Cardiac muscle cell (in vitro differentiated cells and primary cell): Measurements from ENCODE around the gene BAZ2B. TPM values are rescaled to one million over a fixed set of nuclear protein-coding genes. Genes with fewer than 3 reads are reported as not detected.
"Not testable (repeated sequence)": the region's sequence is repeated elsewhere in the genome, so short reads cannot be mapped to it uniquely, and the experiment has no call there.

Source experiments
- DNase-seq, 2 donors: peaks; one replicate each; pipeline versions ENCODE4 v3.0.0 to v3.0.0-alpha.2; 2010 to 2017; ENCODE audit warnings: low read depth in 1 of 2, low spot score in 1 of 2
- H3K27ac ChIP-seq: fragments of 200-600 bp; sonication (generic); 2 replicates; pipeline ENCODE4 v1.5.1; 2016
- H3K27me3 ChIP-seq: fragments of 200-600 bp; sonication (generic); 2 replicates; pipeline ENCODE4 v1.6.0; 2016; ENCODE audit warnings: control low read depth
- H3K36me3 ChIP-seq: fragments of 200-600 bp; sonication (generic); 2 replicates; pipeline ENCODE4 v1.5.1; 2016; ENCODE audit warnings: control low read depth
- H3K4me1 ChIP-seq: fragments of 200-600 bp; sonication (generic); 2 replicates; pipeline ENCODE4 v1.8.1; 2017; ENCODE audit warnings: low read depth, mild to moderate bottlenecking, mixed run types
- H3K4me3 ChIP-seq: fragments of 200-600 bp; sonication (generic); 2 replicates; pipeline ENCODE4 v1.5.1; 2016; ENCODE audit warnings: mild to moderate bottlenecking
- H3K9me3 ChIP-seq: fragments of 200-600 bp; sonication (generic); 2 replicates; pipeline ENCODE4 v1.5.1; 2017; ENCODE audit warnings: low read depth, mild to moderate bottlenecking, control low read depth
- polyA plus RNA-seq: library from polyadenylated mRNA; unstranded; fragments of >200 nt; fragmentation: Nextera tagmentation; extraction: Ambion mirVana; gene quantifications from 2 replicates; pipeline ENCODE4 v1.2.1, GENCODE V29; 2016
- total RNA-seq: library from RNA; depleted of rRNA; stranded (reverse); fragments of >200 nt; gene quantifications from 2 replicates; pipeline ENCODE4 v1.2.3, GENCODE V29; 2016
- TF ChIP-seq, protein P1 (sequence below): IDR thresholded peaks from 2 replicates; pipeline ENCODE4 v1.5.1; 2012; ENCODE audit warnings: low read depth, mild to moderate bottlenecking, low read length

Gene BAZ2B
- total and polyA plus RNA-seq, 2 experiments from 2014 or later, result 62.1 to 103 TPM

DNA sequence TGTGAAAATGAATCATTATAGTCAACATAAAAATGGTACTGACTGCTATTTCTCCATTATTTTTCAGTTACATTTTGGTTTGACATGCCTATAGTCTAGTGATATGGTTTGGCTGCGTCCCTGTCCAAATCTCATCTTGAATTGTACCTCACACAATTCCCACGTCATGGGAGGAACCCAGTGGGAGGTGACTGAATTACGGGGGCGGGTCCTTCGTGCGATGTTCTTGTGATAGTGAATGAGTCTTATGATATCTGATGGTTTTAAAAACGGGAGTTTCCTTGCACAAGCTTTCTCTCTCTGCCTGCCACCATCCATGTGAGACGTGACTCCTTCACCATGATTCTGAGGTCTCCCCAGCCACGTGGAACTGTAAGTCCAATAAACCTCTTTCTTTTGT is 70.3 kb downstream of the BAZ2B start:
- DNase-seq, result no peak
- Histone ChIP-seq H3K4me3 (no peak overlapping the region), H3K27ac (no peak overlapping the region), H3K9me3 (no peaks in the 10 kb centered on the region), H3K4me1 (no peaks in the 10 kb centered on the region), H3K36me3 (no peaks in the 10 kb centered on the region), H3K27me3 (no peaks in the 10 kb centered on the region)
- TF ChIP-seq, protein P1, sequence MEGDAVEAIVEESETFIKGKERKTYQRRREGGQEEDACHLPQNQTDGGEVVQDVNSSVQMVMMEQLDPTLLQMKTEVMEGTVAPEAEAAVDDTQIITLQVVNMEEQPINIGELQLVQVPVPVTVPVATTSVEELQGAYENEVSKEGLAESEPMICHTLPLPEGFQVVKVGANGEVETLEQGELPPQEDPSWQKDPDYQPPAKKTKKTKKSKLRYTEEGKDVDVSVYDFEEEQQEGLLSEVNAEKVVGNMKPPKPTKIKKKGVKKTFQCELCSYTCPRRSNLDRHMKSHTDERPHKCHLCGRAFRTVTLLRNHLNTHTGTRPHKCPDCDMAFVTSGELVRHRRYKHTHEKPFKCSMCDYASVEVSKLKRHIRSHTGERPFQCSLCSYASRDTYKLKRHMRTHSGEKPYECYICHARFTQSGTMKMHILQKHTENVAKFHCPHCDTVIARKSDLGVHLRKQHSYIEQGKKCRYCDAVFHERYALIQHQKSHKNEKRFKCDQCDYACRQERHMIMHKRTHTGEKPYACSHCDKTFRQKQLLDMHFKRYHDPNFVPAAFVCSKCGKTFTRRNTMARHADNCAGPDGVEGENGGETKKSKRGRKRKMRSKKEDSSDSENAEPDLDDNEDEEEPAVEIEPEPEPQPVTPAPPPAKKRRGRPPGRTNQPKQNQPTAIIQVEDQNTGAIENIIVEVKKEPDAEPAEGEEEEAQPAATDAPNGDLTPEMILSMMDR, result no peak

DNA sequence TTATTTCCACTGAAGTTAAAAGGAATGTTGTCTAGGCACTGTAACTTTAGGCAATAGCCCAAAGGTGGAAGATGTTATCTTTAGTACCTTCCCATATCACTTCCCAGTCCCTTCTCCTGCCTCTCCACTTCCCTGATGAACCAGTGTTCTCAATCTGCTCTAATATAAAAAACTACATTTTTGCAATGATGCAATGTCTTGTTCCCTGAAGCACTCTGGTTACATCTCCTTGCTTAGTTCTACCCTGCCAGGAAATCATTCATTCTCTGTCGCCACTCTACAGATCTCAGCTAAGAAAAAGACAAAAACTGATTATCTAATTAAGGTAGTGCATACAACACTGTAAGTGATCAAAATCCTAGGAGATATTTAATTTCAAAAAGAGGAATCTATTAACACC is 71.3 kb downstream of the BAZ2B start:
- H3K36me3 ChIP-seq, result no peaks in the 10 kb centered on the region
- peak in 1 of 2 donors; percentile 13 for DNase-seq
- H3K4me1 ChIP-seq, result no peaks in the 10 kb centered on the region
- TF ChIP-seq, protein P1, result no peak
- H3K9me3 ChIP-seq, result no peaks in the 10 kb centered on the region
- no peak overlapping the region for H3K4me3 ChIP-seq
- no peaks in the 10 kb centered on the region for H3K27me3 ChIP-seq
- no peak overlapping the region for H3K27ac ChIP-seq

DNA sequence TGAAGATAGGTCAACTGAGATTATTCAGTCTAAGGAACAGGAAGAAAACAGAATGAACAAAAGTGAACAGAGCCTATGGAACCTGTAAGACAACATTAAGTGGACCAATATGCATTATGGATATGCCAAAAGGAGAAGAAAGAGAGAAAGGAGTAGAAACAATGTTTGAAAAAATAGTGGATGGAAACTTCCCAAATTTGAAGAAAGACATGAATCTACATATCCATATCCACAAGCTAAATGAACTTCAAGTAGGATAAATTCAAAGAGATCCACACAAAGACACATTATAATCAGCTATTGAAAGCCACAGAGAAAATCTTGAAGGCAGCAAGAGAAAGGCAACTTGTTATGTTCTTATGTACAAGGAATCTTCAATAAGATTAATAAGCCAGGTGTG is 74.2 kb downstream of the BAZ2B start:
- Histone ChIP-seq H3K9me3 (no peaks in the 10 kb centered on the region), H3K4me1 (no peaks in the 10 kb centered on the region), H3K4me3 (no peak overlapping the region), H3K27me3 (no peaks in the 10 kb centered on the region), H3K36me3 (no peaks in the 10 kb centered on the region), H3K27ac (no peak overlapping the region)
- TF ChIP-seq, protein P1, result no peak
- DNase-seq, result no peak

DNA sequence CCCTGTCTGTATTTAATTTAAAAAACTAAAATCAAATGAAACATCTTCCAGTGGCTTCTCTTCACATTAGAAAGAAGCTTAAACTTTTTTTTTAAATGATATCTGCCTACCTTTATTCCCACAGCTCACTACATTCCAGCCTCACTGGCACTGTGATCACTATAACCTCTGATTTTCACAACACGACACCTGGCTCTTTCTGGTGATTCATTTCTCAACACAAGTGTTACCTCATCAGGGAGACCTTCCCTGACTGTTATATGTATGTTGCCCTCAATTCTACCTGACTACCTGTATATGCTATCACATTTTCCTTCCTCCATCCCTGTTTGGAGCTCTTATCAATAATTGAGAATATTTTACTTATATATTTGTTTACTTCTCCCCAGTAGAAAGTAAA is 76.6 kb downstream of the BAZ2B start:
- H3K27ac ChIP-seq, result no peak overlapping the region
- H3K4me3 ChIP-seq, result no peak overlapping the region
- H3K27me3 ChIP-seq, result no peaks in the 10 kb centered on the region
- TF ChIP-seq, protein P1, result no peak
- DNase-seq, result no peak
- no peaks in the 10 kb centered on the region for H3K36me3 ChIP-seq
- no peaks in the 10 kb centered on the region for H3K4me1 ChIP-seq
- H3K9me3 ChIP-seq, result no peaks in the 10 kb centered on the region

GRCh38 chr2:159538801-159539200 is 77.5 kb downstream of the BAZ2B start:
- no peak overlapping the region for H3K27ac ChIP-seq
- DNase-seq, result no peak
- H3K4me3 ChIP-seq, result no peak overlapping the region
- no peaks in the 10 kb centered on the region for H3K36me3 ChIP-seq
- H3K4me1 ChIP-seq, result no peaks in the 10 kb centered on the region
- H3K9me3 ChIP-seq, result no peaks in the 10 kb centered on the region
- TF ChIP-seq, protein P1, result no peak
- no peaks in the 10 kb centered on the region for H3K27me3 ChIP-seq

- H3K27ac ChIP-seq, H3K4me1 ChIP-seq, H3K9me3 ChIP-seq, H3K4me3 ChIP-seq, H3K36me3 ChIP-seq, DNase-seq, H3K27me3 ChIP-seq: not testable (repeated sequence)
Measured at GRCh38 chr2:159535261-159535660, 81.1 kb downstream of the BAZ2B start.
